Right renal cortex interstitium (tissue), 3 donors: ENCODE measurements around the gene ERC2. TPM values are rescaled to one million over a fixed set of nuclear protein-coding genes. Genes with fewer than 3 reads are reported as not detected.

ENCODE experiments used
- DNase-seq, 3 donors: peaks; one replicate each; pipeline ENCODE4 v3.0.0-alpha.2; 2013; ENCODE audit warnings: low read depth in 3 of 3, low spot score in 2 of 3
- polyA plus RNA-seq, 3 donors: library from polyadenylated mRNA; unstranded; fragments of 120-200 nt; gene quantifications; one replicate each; pipeline ENCODE4 v1.2.1, GENCODE V29; 2013; ENCODE audit not compliant: insufficient read length in 3 of 3

ERC2 gene
- polyA plus RNA-seq, 3 donors, result 3.5 to 4.0 (median 3.7) TPM

GRCh38 chr3:56197259-56197965 is 270.9 kb downstream of the ERC2 start:
- DNase-seq, result no peak

- no peak for DNase-seq
These were observed 271.6 kb downstream of the ERC2 start for GRCh38 chr3:56196700-56197099.

- no peak for DNase-seq
These were observed 274.7 kb downstream of the ERC2 start for GRCh38 chr3:56193519-56193918.

- DNase-seq, result no peak
These were observed 276.3 kb downstream of the ERC2 start for GRCh38 chr3:56192001-56192400.

GRCh38 chr3:56190771-56191305 is 277.4 kb downstream of the ERC2 start:
- no peak for DNase-seq

- DNase-seq, result no peak
These were observed 278.1 kb downstream of the ERC2 start for GRCh38 chr3:56190130-56190529.

GRCh38 chr3:56189536-56189935 is 278.7 kb downstream of the ERC2 start:
- DNase-seq, result no peak

- no peak for DNase-seq
These were observed 280.1 kb downstream of the ERC2 start for GRCh38 chr3:56188201-56188600.

- no peak for DNase-seq
These were observed 281.2 kb downstream of the ERC2 start for GRCh38 chr3:56187051-56187450.

- DNase-seq, result no peak
These were observed 282.4 kb downstream of the ERC2 start for GRCh38 chr3:56185827-56186226.

GRCh38 chr3:56183529-56183928 is 284.7 kb downstream of the ERC2 start:
- DNase-seq, result no peak

- no peak for DNase-seq
These were observed 287.8 kb downstream of the ERC2 start for GRCh38 chr3:56180433-56180832.

GRCh38 chr3:56173601-56174000 is 294.7 kb downstream of the ERC2 start:
- no peak for DNase-seq

- DNase-seq, result no peak
These were observed 303.8 kb downstream of the ERC2 start for GRCh38 chr3:56164436-56164835.

- no peak for DNase-seq
These were observed 310.4 kb downstream of the ERC2 start for GRCh38 chr3:56157693-56158362.

GRCh38 chr3:56154297-56154696 is 314.0 kb downstream of the ERC2 start:
- no peak for DNase-seq

- DNase-seq, result no peak
These were observed 320.9 kb downstream of the ERC2 start for GRCh38 chr3:56147354-56147753.

GRCh38 chr3:56145410-56145809 is 322.9 kb downstream of the ERC2 start:
- no peak for DNase-seq

GRCh38 chr3:56144805-56145204 is 323.5 kb downstream of the ERC2 start:
- DNase-seq, result no peak

GRCh38 chr3:56137415-56137814 is 330.9 kb downstream of the ERC2 start:
- no peak for DNase-seq

GRCh38 chr3:56136514-56136913 is 331.8 kb downstream of the ERC2 start:
- DNase-seq, result no peak

- DNase-seq, result no peak
These were observed 332.3 kb downstream of the ERC2 start for GRCh38 chr3:56135941-56136340.
